Measurements from ENCODE around the gene SNX13.

DNA sequence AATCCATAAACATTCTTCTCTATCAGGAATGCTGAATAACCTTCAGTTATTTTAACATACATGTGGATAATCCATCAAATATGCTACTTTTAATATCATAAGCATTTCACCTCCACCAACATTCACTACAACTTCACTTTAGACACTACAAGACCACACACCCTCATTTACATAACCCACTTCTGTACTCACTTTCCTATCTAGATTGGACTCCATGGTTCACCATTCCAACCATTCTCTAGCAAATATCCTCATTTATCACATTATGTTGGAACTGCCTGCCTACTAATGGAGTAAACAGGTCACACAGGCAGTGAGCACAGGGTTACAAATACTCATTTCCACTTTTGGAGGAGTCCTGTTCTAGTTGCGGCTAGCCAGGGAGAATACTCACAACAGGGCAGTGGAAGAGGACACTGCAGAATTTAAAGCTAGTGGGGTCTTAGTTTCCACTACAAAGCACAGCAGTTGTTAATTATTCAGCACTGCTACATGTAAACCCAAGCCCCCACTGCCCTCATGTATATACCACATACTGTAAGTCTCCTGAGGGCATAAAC is 18.4 kb downstream of the SNX13 start:
- TF ChIP-seq, protein P1, sequence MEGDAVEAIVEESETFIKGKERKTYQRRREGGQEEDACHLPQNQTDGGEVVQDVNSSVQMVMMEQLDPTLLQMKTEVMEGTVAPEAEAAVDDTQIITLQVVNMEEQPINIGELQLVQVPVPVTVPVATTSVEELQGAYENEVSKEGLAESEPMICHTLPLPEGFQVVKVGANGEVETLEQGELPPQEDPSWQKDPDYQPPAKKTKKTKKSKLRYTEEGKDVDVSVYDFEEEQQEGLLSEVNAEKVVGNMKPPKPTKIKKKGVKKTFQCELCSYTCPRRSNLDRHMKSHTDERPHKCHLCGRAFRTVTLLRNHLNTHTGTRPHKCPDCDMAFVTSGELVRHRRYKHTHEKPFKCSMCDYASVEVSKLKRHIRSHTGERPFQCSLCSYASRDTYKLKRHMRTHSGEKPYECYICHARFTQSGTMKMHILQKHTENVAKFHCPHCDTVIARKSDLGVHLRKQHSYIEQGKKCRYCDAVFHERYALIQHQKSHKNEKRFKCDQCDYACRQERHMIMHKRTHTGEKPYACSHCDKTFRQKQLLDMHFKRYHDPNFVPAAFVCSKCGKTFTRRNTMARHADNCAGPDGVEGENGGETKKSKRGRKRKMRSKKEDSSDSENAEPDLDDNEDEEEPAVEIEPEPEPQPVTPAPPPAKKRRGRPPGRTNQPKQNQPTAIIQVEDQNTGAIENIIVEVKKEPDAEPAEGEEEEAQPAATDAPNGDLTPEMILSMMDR (IDR thresholded peaks at IDR 0.05; ENCODE audit: low read length), result no peak
- TF ChIP-seq EZH2phosphoT487 (IDR thresholded peaks at IDR 0.05; ENCODE audit: low read length), result no peak
